ENCODE data around the gene FBXL14.

DNA sequence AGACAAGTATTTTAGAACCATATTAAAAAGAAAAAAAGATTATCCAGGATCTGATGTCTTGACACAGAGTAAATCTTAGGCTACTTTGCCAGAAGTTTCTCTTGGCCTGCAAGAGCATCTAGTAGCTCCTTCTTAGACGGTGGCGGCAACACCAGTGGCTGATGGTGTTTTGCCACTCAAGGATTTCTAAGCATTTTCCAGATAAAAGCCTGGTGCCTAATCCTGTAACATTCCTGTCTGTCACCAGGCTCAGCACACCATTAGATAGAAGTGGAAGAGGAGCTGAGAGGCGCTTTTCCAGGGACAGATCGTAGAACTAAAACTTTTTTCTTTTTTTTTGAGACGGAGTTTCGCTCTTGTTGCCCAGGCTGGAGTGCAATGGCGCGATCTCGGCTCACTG is 48.7 kb upstream of the FBXL14 start:
- TF ChIP-seq, protein P1, sequence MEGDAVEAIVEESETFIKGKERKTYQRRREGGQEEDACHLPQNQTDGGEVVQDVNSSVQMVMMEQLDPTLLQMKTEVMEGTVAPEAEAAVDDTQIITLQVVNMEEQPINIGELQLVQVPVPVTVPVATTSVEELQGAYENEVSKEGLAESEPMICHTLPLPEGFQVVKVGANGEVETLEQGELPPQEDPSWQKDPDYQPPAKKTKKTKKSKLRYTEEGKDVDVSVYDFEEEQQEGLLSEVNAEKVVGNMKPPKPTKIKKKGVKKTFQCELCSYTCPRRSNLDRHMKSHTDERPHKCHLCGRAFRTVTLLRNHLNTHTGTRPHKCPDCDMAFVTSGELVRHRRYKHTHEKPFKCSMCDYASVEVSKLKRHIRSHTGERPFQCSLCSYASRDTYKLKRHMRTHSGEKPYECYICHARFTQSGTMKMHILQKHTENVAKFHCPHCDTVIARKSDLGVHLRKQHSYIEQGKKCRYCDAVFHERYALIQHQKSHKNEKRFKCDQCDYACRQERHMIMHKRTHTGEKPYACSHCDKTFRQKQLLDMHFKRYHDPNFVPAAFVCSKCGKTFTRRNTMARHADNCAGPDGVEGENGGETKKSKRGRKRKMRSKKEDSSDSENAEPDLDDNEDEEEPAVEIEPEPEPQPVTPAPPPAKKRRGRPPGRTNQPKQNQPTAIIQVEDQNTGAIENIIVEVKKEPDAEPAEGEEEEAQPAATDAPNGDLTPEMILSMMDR (IDR thresholded peaks at IDR 0.05), result no peak
- no peak for TF ChIP-seq POLR2A (IDR thresholded peaks at IDR 0.05)
